Measurements from ENCODE around the gene LANCL1.

Gene LANCL1

DNA sequence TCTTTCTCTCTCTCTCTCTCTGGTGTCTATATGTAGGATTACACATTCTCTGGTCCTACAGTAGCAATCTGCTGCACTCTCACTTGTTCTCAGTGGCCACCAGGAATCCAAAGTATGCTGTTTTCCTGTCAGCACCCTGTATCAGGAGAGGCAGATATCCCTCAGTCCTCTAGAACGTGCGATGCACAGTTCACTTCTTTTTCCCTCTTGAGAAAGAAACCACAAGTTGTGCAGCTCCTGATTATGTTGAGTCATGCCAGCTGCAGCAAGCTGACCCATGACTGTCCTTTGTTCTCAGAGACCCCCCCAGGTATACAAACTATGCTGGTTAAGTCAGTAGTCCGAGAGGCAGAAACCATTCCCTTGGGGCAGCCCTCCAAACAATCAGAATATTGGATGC lies 54.6 kb downstream of the LANCL1 start:
- TF ChIP-seq, protein P1, sequence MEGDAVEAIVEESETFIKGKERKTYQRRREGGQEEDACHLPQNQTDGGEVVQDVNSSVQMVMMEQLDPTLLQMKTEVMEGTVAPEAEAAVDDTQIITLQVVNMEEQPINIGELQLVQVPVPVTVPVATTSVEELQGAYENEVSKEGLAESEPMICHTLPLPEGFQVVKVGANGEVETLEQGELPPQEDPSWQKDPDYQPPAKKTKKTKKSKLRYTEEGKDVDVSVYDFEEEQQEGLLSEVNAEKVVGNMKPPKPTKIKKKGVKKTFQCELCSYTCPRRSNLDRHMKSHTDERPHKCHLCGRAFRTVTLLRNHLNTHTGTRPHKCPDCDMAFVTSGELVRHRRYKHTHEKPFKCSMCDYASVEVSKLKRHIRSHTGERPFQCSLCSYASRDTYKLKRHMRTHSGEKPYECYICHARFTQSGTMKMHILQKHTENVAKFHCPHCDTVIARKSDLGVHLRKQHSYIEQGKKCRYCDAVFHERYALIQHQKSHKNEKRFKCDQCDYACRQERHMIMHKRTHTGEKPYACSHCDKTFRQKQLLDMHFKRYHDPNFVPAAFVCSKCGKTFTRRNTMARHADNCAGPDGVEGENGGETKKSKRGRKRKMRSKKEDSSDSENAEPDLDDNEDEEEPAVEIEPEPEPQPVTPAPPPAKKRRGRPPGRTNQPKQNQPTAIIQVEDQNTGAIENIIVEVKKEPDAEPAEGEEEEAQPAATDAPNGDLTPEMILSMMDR (IDR thresholded peaks at IDR 0.05; ENCODE audit: low read depth, low read length) = no peak
- in situ Hi-C loops (cut with HindIII; ENCODE audit: low sequenced_read_pairs) = no loop called here

DNA sequence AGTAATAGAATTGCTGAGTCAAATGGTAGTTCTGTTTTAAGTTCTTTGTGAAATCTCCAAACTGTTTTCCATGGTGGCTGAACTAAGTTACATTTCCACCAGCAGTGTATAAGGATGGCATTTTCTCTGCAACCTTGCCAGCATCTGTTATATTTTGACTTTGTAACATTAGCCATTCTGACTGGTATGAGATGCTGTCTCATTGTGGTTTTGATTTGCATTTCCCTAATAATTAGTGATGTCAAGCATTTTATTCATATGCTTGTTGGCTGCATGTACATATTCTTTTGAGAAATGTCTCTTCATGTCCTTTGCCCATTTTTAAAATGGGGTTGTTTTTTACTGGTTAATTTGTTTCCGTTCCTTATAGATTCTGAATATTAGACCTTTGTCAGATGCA lies 63.9 kb downstream of the LANCL1 start:
- in situ Hi-C loops (cut with HindIII; ENCODE audit: low sequenced_read_pairs) = no loop called here
- TF ChIP-seq, protein P1 (IDR thresholded peaks at IDR 0.05; ENCODE audit: low read depth, low read length) = no peak
- no peak overlapping the region for H3K4me3 ChIP-seq (ENCODE audit: low read depth, low read length)
- DNase-seq (ENCODE audit: low read depth, low spot score) = no peak

More for the DNA sequence above, 54.6 kb downstream of the LANCL1 start:
- peak; percentile 74 for DNase-seq (ENCODE audit: low read depth, low spot score)
- H3K4me3 ChIP-seq (ENCODE audit: low read depth, low read length) = no peak overlapping the region

DNA sequence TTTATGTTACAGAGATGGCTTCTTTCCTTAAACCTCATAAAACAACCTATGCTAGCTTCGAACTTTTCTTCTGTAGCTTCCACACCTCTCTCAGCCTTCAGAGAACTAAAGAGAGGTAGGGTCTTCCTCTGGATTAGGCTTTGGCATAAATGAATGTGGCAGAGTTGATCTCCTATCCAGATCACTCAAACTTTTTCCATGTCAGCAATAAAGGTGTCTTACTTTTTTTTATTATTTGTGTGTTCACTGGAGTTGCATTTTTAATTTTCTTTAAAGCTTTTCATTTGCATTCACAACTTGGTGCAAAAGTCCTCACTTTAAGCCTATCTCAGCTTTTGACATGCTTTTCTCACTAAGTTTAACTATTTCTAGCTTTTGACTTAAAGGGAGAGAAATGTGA lies 66.0 kb downstream of the LANCL1 start:
- no peak for DNase-seq (ENCODE audit: low read depth, low spot score)
- TF ChIP-seq, protein P1 (IDR thresholded peaks at IDR 0.05; ENCODE audit: low read depth, low read length) = no peak
- no peak overlapping the region for H3K4me3 ChIP-seq (ENCODE audit: low read depth, low read length)
- in situ Hi-C loops (cut with HindIII; ENCODE audit: low sequenced_read_pairs) = no loop called here

DNA sequence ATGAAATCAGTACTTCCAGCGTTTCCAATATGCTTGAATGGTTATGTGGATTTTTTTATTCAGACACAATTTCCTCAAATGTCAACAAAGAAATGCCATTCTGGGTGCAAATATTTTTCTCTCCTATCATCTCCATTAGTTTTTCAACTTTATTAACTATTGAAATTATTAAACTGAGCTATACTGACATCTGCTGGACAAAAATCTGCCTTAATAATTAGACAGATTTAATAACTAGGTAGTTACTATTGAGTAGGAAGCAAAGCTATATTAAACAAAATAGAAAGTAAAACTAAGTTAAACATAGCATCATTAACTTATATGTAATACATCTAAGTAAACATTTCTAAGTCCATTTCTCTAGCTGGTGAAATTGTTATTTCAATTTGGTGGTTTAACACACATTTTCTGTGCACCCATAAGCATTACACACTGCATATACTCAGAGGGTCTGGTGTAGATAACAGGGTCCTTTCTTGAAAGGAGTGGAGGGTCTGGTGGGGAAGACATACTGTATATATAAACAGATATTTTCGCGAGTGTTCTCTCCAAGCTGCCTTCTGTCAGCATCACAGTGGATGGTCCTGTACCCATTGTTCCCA lies 77.0 kb downstream of the LANCL1 start:
- in situ Hi-C loops (cut with HindIII; ENCODE audit: low sequenced_read_pairs) = no loop called here
- no peak overlapping the region for H3K4me3 ChIP-seq (ENCODE audit: low read depth, low read length)
- peak; percentile 42 for DNase-seq (ENCODE audit: low read depth, low spot score)
- TF ChIP-seq, protein P1 (IDR thresholded peaks at IDR 0.05; ENCODE audit: low read depth, low read length) = peak; percentile 37

DNA sequence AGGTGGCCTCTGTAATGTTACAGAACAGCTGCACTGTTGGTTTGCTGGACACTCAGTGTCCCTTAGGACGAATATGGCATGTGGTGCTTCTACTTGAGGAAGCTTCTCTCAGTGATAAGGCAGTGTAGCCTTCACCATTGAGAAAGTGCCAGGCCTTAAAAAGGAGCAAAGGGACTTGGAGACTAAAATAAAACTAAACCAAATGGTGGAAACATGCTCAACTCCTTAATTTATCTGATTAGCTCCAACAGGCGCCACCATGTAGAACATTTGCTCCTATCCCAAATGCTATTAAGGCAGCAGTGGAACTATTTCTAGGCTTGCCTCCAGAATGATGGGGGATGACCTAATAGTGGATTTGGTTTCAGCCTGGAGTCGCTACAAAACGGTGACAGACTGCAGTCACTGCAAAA lies 84.1 kb downstream of the LANCL1 start:
- no peak overlapping the region for H3K4me3 ChIP-seq (ENCODE audit: low read depth, low read length)
- DNase-seq (ENCODE audit: low read depth, low spot score) = no peak
- TF ChIP-seq, protein P1 (IDR thresholded peaks at IDR 0.05; ENCODE audit: low read depth, low read length) = no peak
- in situ Hi-C loops (cut with HindIII; ENCODE audit: low sequenced_read_pairs) = no loop called here

DNA sequence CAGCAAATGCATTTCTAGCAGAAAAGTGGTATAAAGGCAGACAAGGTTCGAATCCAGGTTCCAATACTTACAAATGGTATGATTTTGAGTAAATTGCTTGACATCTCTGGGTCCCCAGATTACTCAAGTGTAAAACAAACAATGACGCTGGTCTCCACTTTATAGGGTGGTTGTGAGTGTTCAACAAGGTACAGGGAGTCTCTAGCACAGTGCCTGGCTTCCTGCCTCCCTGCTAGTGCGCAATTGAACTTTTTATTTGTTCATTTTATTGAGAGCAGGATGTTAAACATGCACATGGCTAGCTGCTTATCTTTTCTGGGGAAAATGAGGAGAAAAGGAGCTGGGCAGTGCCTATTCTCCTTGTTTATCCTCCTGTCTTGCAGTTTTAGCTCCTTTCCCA lies 86.7 kb downstream of the LANCL1 start:
- DNase-seq (ENCODE audit: low read depth, low spot score) = no peak
- in situ Hi-C loops (cut with HindIII; ENCODE audit: low sequenced_read_pairs) = no loop called here
- TF ChIP-seq, protein P1 (IDR thresholded peaks at IDR 0.05; ENCODE audit: low read depth, low read length) = no peak

More for the DNA sequence above, 86.7 kb downstream of the LANCL1 start:
- H3K4me3 ChIP-seq (ENCODE audit: low read depth, low read length) = no peak overlapping the region
